IMR-90 (cell line): ENCODE measurements around the gene TIMM29.

ENCODE experiments used
- BHLHE40 ChIP-seq: fragments of 150-350 bp; IDR thresholded peaks from 2 replicates; pipeline ENCODE4 v1.6.1; 2016; ENCODE audit warnings: mild to moderate bottlenecking, low read depth, low read length
- CEBPB ChIP-seq: IDR thresholded peaks from 2 replicates; pipeline ENCODE4 v1.6.1; 2012; ENCODE audit warnings: low read depth, low read length, improper control_type of control experiment
- CHD1 ChIP-seq: IDR thresholded peaks from 2 replicates; pipeline ENCODE4 v1.6.1; 2012; ENCODE audit warnings: low read depth, low read length, improper control_type of control experiment
- CTCF ChIP-seq: conservative IDR thresholded peaks from 2 replicates; pipeline ENCODE4 v1.5.1; 2012; ENCODE audit warnings: mild to moderate bottlenecking, low read depth, low read length, improper control_type of control experiment
- ELK1 ChIP-seq: fragments of 150-350 bp; IDR thresholded peaks from 2 replicates; pipeline ENCODE4 v1.6.1; 2016; ENCODE audit warnings: low read depth, mild to moderate bottlenecking, low read length, moderate library complexity, borderline replicate concordance
- FOS ChIP-seq: fragments of 150-350 bp; IDR thresholded peaks from 2 replicates; pipeline ENCODE4 v1.6.1; 2016; ENCODE audit warnings: low read depth, low read length
- MAZ ChIP-seq: IDR thresholded peaks from 2 replicates; pipeline ENCODE4 v1.6.1; 2012; ENCODE audit warnings: low read depth, mild to moderate bottlenecking, low read length, improper control_type of control experiment, moderate library complexity, borderline replicate concordance
- MXI1 ChIP-seq: IDR thresholded peaks from 2 replicates; pipeline ENCODE4 v1.6.1; 2012; ENCODE audit warnings: low read depth, mild to moderate bottlenecking, low read length, moderate library complexity, borderline replicate concordance
- NFE2L2 ChIP-seq: fragments of 150-350 bp; IDR thresholded peaks from 2 replicates; pipeline ENCODE4 v1.6.1; 2016; ENCODE audit warnings: low read depth, mild to moderate bottlenecking, low read length
- POLR2A ChIP-seq: IDR thresholded peaks from 2 replicates; pipeline ENCODE4 v1.6.1; 2012; ENCODE audit warnings: mild to moderate bottlenecking, low read depth, low read length
- RAD21 ChIP-seq: IDR thresholded peaks from 2 replicates; pipeline ENCODE4 v1.6.1; 2012; ENCODE audit warnings: low read length, improper control_type of control experiment
- USF2 ChIP-seq: fragments of 150-350 bp; IDR thresholded peaks from 2 replicates; pipeline ENCODE4 v1.6.1; 2017; ENCODE audit warnings: mild to moderate bottlenecking, antibody characterized with exemption, low read length, low read depth

GRCh38 chr19:10888421-10888866, 40.2 kb upstream of the TIMM29 start:
- TF ChIP-seq CTCF (no peak), RAD21 (no peak), CHD1 (no peak), CEBPB (no peak), BHLHE40 (no peak), NFE2L2 (no peak), ELK1 (no peak), POLR2A (no peak), MXI1 (no peak), FOS (no peak), USF2 (no peak), MAZ (no peak)
